NT2/D1 (cell line): ENCODE results near the gene CHID1.

Source experiments
- SUZ12 ChIP-seq: IDR thresholded peaks from 2 replicates; pipeline ENCODE4 v1.6.1; 2011; ENCODE audit not compliant: insufficient read length, insufficient read depth; ENCODE audit errors: extremely low read depth
- YY1 ChIP-seq: IDR thresholded peaks from 2 replicates; pipeline ENCODE4 v1.6.1; 2011; ENCODE audit not compliant: insufficient read length, insufficient read depth
- ZNF274 ChIP-seq: IDR thresholded peaks from 2 replicates; pipeline ENCODE4 v1.6.1; 2011; ENCODE audit warnings: mild to moderate bottlenecking, low read depth, low read length

- TF ChIP-seq ZNF274 (no peak), SUZ12 (no peak), YY1 (no peak)
Measured at GRCh38 chr11:893008-893654, 17.5 kb downstream of the CHID1 start.
